WTC11 (cell line): ENCODE data around the gene THAP6. TPM values are rescaled to one million over a fixed set of nuclear protein-coding genes. Genes with fewer than 3 reads are reported as not detected.

Experiments
- ATAC-seq: fragments of 200-7000 bp; cut with Tn5 transposase; 2 replicates; pipeline ENCODE4 v1.10.0; 2021; ENCODE audit warnings: mild to moderate bottlenecking, moderate library complexity
- CTCF ChIA-PET: fragments of 300-600 bp; sonication (Branson Sonifier 250); formaldehyde crosslinking; loops from one replicate; lab custom pipeline; 2021; ENCODE audit warnings: antibody characterized with exemption; lab: Charles Lee
- POLR2A ChIA-PET: fragments of 350-600 bp; sonication (Branson Sonifier 250); formaldehyde crosslinking; loops from one replicate; lab custom pipeline; 2021; ENCODE audit warnings: antibody characterized with exemption; lab: Charles Lee
- DNase-seq: peaks from one replicate; pipeline ENCODE4 v3.0.0; 2021; ENCODE audit warnings: low spot score
- H3K27ac Mint-ChIP-seq: 2 replicates; pipeline ENCODE4 v1.8.0; 2021; ENCODE audit warnings: mixed read lengths
- H3K27me3 Mint-ChIP-seq: 2 replicates; pipeline ENCODE4 v1.8.0; 2021; ENCODE audit warnings: low read depth, mild to moderate bottlenecking, moderate library complexity, mixed read lengths
- H3K36me3 Mint-ChIP-seq: 2 replicates; pipeline ENCODE4 v1.8.0; 2021; ENCODE audit warnings: mixed read lengths
- H3K4me1 Mint-ChIP-seq: 2 replicates; pipeline ENCODE4 v1.8.0; 2022; ENCODE audit warnings: mixed read lengths
- H3K4me3 Mint-ChIP-seq: 2 replicates; pipeline ENCODE4 v1.8.0; 2021; ENCODE audit warnings: mild to moderate bottlenecking, moderate library complexity, mixed read lengths
- H3K9me3 Mint-ChIP-seq: 2 replicates; pipeline ENCODE4 v1.8.0; 2021; ENCODE audit warnings: mixed read lengths
- ATF2 ChIP-seq: sonication (generic); formaldehyde crosslinking; IDR thresholded peaks from 2 replicates; pipeline ENCODE4 v1.8.1; 2022; ENCODE audit warnings: low read depth, missing genetic modification reagents, borderline replicate concordance
- ATF6 ChIP-seq: sonication (generic); formaldehyde crosslinking; IDR thresholded peaks from 2 replicates; pipeline ENCODE4 v1.8.1; 2023; ENCODE audit warnings: mild to moderate bottlenecking, missing genetic modification reagents
- CDX4 ChIP-seq: fragments of 250-450 bp; sonication (Bioruptor Pico); IDR thresholded peaks from 2 replicates; pipeline ENCODE4 v1.9.0; 2021; ENCODE audit warnings: moderate library complexity, mild to moderate bottlenecking, inconsistent platforms, borderline replicate concordance
- E2F5 ChIP-seq: sonication (generic); formaldehyde crosslinking; IDR thresholded peaks from 2 replicates; pipeline ENCODE4 v1.8.1; 2022; ENCODE audit warnings: mild to moderate bottlenecking, moderate library complexity, missing genetic modification reagents
- FOXP1 ChIP-seq: sonication (generic); formaldehyde crosslinking; IDR thresholded peaks from 2 replicates; pipeline ENCODE4 v1.8.0; 2022; ENCODE audit warnings: missing genetic modification reagents, mild to moderate bottlenecking, moderate library complexity, borderline replicate concordance
- HMGXB4 ChIP-seq: sonication (generic); formaldehyde crosslinking; IDR thresholded peaks from 2 replicates; pipeline ENCODE4 v1.8.1; 2023; ENCODE audit warnings: mild to moderate bottlenecking, moderate library complexity, missing genetic modification reagents
- JUN ChIP-seq: sonication (generic); formaldehyde crosslinking; IDR thresholded peaks from 2 replicates; pipeline ENCODE4 v1.8.0; 2023; ENCODE audit warnings: mild to moderate bottlenecking, missing genetic modification reagents
- OVOL2 ChIP-seq: fragments of 250-450 bp; sonication (Bioruptor Pico); IDR thresholded peaks from 2 replicates; pipeline ENCODE4 v1.9.0; 2021; ENCODE audit warnings: mild to moderate bottlenecking, borderline replicate concordance
- PRDM15 ChIP-seq: sonication (generic); formaldehyde crosslinking; IDR thresholded peaks from 2 replicates; pipeline ENCODE4 v1.8.0; 2022; ENCODE audit warnings: missing genetic modification reagents
- SMAD4 ChIP-seq: sonication (generic); formaldehyde crosslinking; IDR thresholded peaks from 2 replicates; pipeline ENCODE4 v1.8.0; 2022; ENCODE audit warnings: mild to moderate bottlenecking, missing genetic modification reagents
- USF2 ChIP-seq: sonication (generic); formaldehyde crosslinking; IDR thresholded peaks from 2 replicates; pipeline ENCODE4 v1.8.1; 2023; ENCODE audit warnings: mild to moderate bottlenecking, missing genetic modification reagents, moderate library complexity
- ZBTB43 ChIP-seq: sonication (generic); formaldehyde crosslinking; IDR thresholded peaks from 2 replicates; pipeline ENCODE4 v1.8.1; 2023; ENCODE audit warnings: mild to moderate bottlenecking, missing genetic modification reagents
- ZNF121 ChIP-seq: sonication (generic); formaldehyde crosslinking; IDR thresholded peaks from 2 replicates; pipeline ENCODE4 v1.8.0; 2023; ENCODE audit warnings: missing genetic modification reagents
- ZNF138 ChIP-seq: sonication (generic); formaldehyde crosslinking; conservative IDR thresholded peaks from 2 replicates; pipeline ENCODE4 v1.8.1; 2022; ENCODE audit warnings: mild to moderate bottlenecking, moderate library complexity, missing genetic modification reagents
- total RNA-seq: library from RNA; stranded (reverse); gene quantifications from 3 replicates; pipeline ENCODE4 v1.2.3, GENCODE V29; 2021

THAP6 gene
- total RNA-seq, 1 experiment from 2014 or later: 13.3 TPM

GRCh38 chr4:75565481-75565880, 51.2 kb downstream of the THAP6 start:
- H3K27ac Mint-ChIP-seq: no peak overlapping the region
- POLR2A ChIA-PET: no interaction called here

More at GRCh38 chr4:75565481-75565880, 51.2 kb downstream of the THAP6 start:
- peaks cover 21% of the 10 kb centered on the region for H3K9me3 Mint-ChIP-seq
- ATAC-seq: no peak
- no peak overlapping the region for H3K4me3 Mint-ChIP-seq
- TF ChIP-seq ZNF121 (CRISPR knock-in tag) (no peak), JUN (no peak), ZNF138 (CRISPR knock-in tag) (no peak), OVOL2 (CRISPR knock-in tag) (no peak), ZBTB43 (CRISPR knock-in tag) (no peak), SMAD4 (CRISPR knock-in tag) (no peak), E2F5 (CRISPR knock-in tag) (no peak), ATF2 (CRISPR knock-in tag) (no peak), PRDM15 (no peak), HMGXB4 (CRISPR knock-in tag) (no peak), FOXP1 (CRISPR knock-in tag) (no peak), ATF6 (CRISPR knock-in tag) (no peak), CDX4 (CRISPR knock-in tag) (no peak), USF2 (CRISPR knock-in tag) (no peak)
- CTCF ChIA-PET: no interaction called here
- no peak for DNase-seq
- H3K36me3 Mint-ChIP-seq: peaks cover 17% of the 10 kb centered on the region
- H3K27me3 Mint-ChIP-seq: peaks cover 7% of the 10 kb centered on the region
- peaks cover 12% of the 10 kb centered on the region for H3K4me1 Mint-ChIP-seq
